Right cardiac atrium (tissue), 5 donors: Measurements from ENCODE around the gene LRRC4B. TPM values are rescaled to one million over a fixed set of nuclear protein-coding genes. Genes with fewer than 3 reads are reported as not detected.
"Not testable (repeated sequence)": the region's sequence is repeated elsewhere in the genome, so short reads cannot be mapped to it uniquely, and the experiment has no call there.

Source experiments
- ATAC-seq, 2 donors: fragments of 200-7000 bp; cut with Tn5 transposase; one replicate each; pipeline versions ENCODE4 v1.8.0 to v1.9.1; 2020; ENCODE audit warnings: moderate library complexity in 2 of 2, mild to moderate bottlenecking in 1 of 2
- DNase-seq, 3 donors: peaks; one replicate each; pipeline ENCODE4 v3.0.0-alpha.2; 2020
- H3K27ac ChIP-seq: one replicate; pipeline ENCODE4 v1.5.1; 2013; ENCODE audit warnings: mild to moderate bottlenecking, low read length, control low read depth, moderate library complexity
- H3K27me3 ChIP-seq: one replicate; pipeline ENCODE4 v1.6.1; 2013; ENCODE audit not compliant: control insufficient read depth, insufficient read depth
- H3K4me1 ChIP-seq: one replicate; pipeline ENCODE4 v1.6.1; 2013; ENCODE audit warnings: low read length; ENCODE audit not compliant: control insufficient read depth, insufficient read depth
- H3K4me3 ChIP-seq: one replicate; pipeline ENCODE4 v1.5.1; 2013; ENCODE audit warnings: low read length, control low read depth
- H3K9me3 ChIP-seq: one replicate; pipeline ENCODE4 v1.6.1; 2013; ENCODE audit warnings: low read length; ENCODE audit not compliant: control insufficient read depth
- WGBS: extraction: QIAGEN DNeasy Blood & Tissue Kit; methylation state at CpG from one replicate; pipeline ENCODE4 v1.1.7; 2013; 5-methylcytosine and 5-hydroxymethylcytosine counted together
- intact Hi-C, 4 donors: fragments of 100-400 bp; cut with DNase I; formaldehyde crosslinking; loops; one replicate each; pipeline versions ENCODE4 v1.11.0 to v1.14.0; 2022 to 2023
- polyA plus RNA-seq: library from polyadenylated mRNA; stranded (reverse); fragments of 200-250 nt; gene quantifications from one replicate; pipeline ENCODE4 v1.2.3, GENCODE V29; 2013
- total RNA-seq, 4 donors: library from RNA; stranded (reverse); fragmentation: NEBNext Ultra II Directional; extraction: Animal tissue kit (Norgen Biotek cat#: 25700); gene quantifications; one replicate each; pipeline ENCODE4 v1.2.1, GENCODE V29; 2021
- donor health status: healthy with polysubstance abuse.
- donor health status: DM: no; HTN: yes; CAD: no.
- donor health status: DM: no; HTN: no; CAD: no.
- donor health status: DM: no; HTN: yes; CAD: no; lungs with severe emphysema.
- donor health status: DM: yes; HTN: yes; CAD: no.

Gene LRRC4B
- total and polyA plus RNA-seq, 5 donors = 1.2 to 3.2 (median 1.8) TPM

DNA sequence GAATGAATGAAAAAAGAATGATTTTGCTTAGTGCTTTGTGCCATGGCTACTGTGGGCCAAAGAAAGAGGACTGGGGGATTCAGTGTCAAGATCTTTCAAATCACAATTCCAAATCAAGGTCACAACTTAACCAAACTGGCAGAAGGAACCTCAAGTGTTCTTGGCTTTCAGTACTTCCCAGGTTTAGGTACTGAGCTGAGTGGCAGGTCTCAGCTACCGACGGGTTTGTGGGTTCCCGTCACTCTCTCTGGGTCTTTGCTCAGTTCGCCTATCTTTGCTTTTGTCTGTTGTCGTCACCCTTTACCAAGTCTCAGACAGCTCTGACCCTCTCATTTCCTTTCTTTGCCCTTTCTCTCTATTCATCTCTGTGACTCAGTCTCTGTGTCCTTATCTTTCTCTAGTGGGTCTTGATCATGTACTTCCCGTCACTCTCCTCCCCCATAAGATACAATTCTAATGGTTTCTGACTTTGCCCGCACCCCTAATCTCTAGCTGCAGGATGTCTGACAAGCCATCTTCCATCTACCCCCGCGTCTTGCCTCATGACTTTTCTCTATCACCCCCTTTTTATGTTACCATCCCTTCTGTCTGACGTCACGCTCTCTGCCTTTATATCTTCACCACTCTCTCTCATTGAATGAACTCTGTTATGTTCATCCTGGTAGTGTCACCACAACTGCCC, 33.3 kb upstream of the LRRC4B start:
- Histone ChIP-seq H3K27me3 (no peaks in the 10 kb centered on the region), H3K4me3 (no peak overlapping the region), H3K27ac (no peak overlapping the region), H3K9me3 (no peaks in the 10 kb centered on the region), H3K4me1 (no peaks in the 10 kb centered on the region)
- intact Hi-C loops = no loop called here
- ATAC-seq (no peak), DNase-seq (no peak)
- WGBS = 29% methylated on average over 11 of the region's 11 CpGs

DNA sequence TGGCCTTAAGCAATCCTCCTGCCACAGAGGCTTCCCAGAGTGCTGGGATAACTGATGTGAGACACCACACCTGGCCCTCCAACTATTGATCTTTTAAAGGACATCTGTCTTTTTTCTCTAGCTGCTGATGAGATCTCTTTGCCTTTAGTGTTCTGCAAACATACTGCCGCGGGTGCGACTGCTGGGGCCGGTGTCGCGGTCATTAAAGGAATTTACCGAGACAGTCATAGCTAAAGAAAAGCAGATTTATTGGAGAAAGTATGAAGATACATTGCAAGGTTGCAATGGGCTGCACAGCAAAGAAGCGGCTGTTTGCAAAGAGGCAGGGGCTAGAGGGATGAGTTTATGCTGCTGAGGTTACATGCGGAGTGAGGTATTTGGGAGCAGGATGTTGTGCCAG, 31.2 kb upstream of the LRRC4B start:
- Histone ChIP-seq H3K27me3 (no peaks in the 10 kb centered on the region), H3K4me3 (no peak overlapping the region), H3K4me1 (no peaks in the 10 kb centered on the region), H3K9me3 (no peaks in the 10 kb centered on the region), H3K27ac (no peak overlapping the region)
- intact Hi-C loops = no loop called here
- ATAC-seq (no peak), DNase-seq (no peak)
- WGBS = 82% methylated on average over 9 of the region's 9 CpGs

GRCh38 chr19:50590191-50590590, 22.0 kb upstream of the LRRC4B start:
- Histone ChIP-seq H3K4me3 (no peak overlapping the region), H3K27me3 (no peaks in the 10 kb centered on the region), H3K4me1 (no peaks in the 10 kb centered on the region), H3K27ac (no peak overlapping the region), H3K9me3 (no peaks in the 10 kb centered on the region)
- 56% methylated on average over 3 of the region's 3 CpGs for WGBS
- ATAC-seq = no peak
- no peak for DNase-seq
- intact Hi-C loops = no loop called here

DNA sequence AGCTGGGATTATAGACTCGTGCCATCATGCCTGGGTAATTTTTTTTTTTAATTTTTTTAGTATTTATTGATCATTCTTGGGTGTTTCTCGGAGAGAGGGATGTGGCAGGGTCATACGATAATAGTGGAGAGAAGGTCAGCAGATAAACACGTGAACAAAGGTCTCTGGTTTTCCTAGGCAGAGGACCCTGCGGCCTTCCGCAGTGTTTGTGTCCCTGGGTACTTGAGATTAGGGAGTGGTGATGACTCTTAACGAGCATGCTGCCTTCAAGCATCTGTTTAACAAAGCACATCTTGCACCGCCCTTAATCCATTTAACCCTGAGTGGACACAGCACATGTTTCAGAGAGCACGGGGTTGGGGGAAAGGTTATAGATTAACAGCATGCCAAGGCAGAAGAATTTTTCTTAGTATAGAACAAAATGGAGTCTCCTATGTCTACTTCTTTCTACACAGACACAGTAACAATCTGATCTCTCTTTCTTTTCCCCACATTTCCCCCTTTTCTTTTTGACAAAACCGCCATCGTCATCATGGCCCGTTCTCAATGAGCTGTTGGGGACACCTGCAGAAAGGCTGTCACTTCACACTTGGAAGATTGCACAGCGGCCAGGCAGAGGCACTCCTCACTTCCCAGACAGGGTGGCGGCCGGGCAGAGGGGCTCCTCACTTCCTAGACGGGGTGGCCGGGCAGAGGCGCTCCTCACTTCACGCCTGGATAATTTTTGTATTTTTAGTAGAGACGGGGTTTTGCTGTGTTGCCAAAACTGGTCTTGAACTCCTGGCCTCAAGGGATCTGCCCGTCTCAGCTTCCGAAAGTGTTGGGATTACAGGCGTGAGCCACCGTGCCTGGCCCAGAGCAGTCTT, 13.8 kb upstream of the LRRC4B start:
- ATAC-seq = not testable (repeated sequence)

GRCh38 chr19:50580970-50581634, 12.9 kb upstream of the LRRC4B start:
- Histone ChIP-seq H3K4me1 (no peaks in the 10 kb centered on the region), H3K27ac (no peak overlapping the region), H3K27me3 (no peaks in the 10 kb centered on the region), H3K9me3 (no peaks in the 10 kb centered on the region), H3K4me3 (no peak overlapping the region)
- ATAC-seq (no peak), DNase-seq (no peak)
- WGBS = 74% methylated on average over 13 of the region's 13 CpGs
- intact Hi-C loops = no loop called here

More for the DNA sequence above, 13.8 kb upstream of the LRRC4B start:
- H3K9me3 ChIP-seq, H3K27ac ChIP-seq, H3K4me1 ChIP-seq, DNase-seq, intact Hi-C loops, H3K4me3 ChIP-seq, H3K27me3 ChIP-seq: not testable (repeated sequence)
- WGBS = 77% methylated on average over 23 of the region's 24 CpGs

- Histone ChIP-seq H3K9me3 (no peaks in the 10 kb centered on the region), H3K27me3 (no peaks in the 10 kb centered on the region), H3K4me3 (no peak overlapping the region), H3K27ac (no peak overlapping the region), H3K4me1 (no peaks in the 10 kb centered on the region)
- WGBS = 94% methylated on average over 6 of the region's 6 CpGs
- intact Hi-C loops = no loop called here
- ATAC-seq = no peak
- DNase-seq = no peak
These were observed 12.0 kb upstream of the LRRC4B start for GRCh38 chr19:50580240-50580639.

- ATAC-seq, H3K9me3 ChIP-seq, H3K4me3 ChIP-seq, H3K27ac ChIP-seq, H3K4me1 ChIP-seq, DNase-seq, H3K27me3 ChIP-seq, intact Hi-C loops: not testable (repeated sequence)
- 76% methylated on average over 3 of the region's 3 CpGs for WGBS
These were observed 8.5 kb upstream of the LRRC4B start for GRCh38 chr19:50576769-50577168.

- intact Hi-C loops = no loop called here
- no peaks in the 10 kb centered on the region for H3K9me3 ChIP-seq
- H3K27ac ChIP-seq = no peak overlapping the region
- ATAC-seq (no peak), DNase-seq (no peak)
- no peak overlapping the region for H3K4me3 ChIP-seq
- 64% methylated on average over 13 of the region's 13 CpGs for whole genome bisulfite sequencing
- H3K4me1 ChIP-seq = no peaks in the 10 kb centered on the region
- H3K27me3 ChIP-seq = no peaks in the 10 kb centered on the region
These were observed 5.7 kb upstream of the LRRC4B start for GRCh38 chr19:50573741-50574461.

- no peak for DNase-seq
- no peaks in the 10 kb centered on the region for H3K4me1 ChIP-seq
- 76% methylated on average over 11 of the region's 11 CpGs for WGBS
- H3K4me3 ChIP-seq = no peak overlapping the region
- intact Hi-C loops = no loop called here
- no peaks in the 10 kb centered on the region for H3K27me3 ChIP-seq
- H3K9me3 ChIP-seq = no peaks in the 10 kb centered on the region
- ATAC-seq = no peak
- no peak overlapping the region for H3K27ac ChIP-seq
These were observed 2.8 kb upstream of the LRRC4B start for GRCh38 chr19:50570997-50571396.

GRCh38 chr19:50569938-50570540, 1.8 kb upstream of the LRRC4B start:
- no peak for ATAC-seq
- no peaks in the 10 kb centered on the region for H3K27me3 ChIP-seq
- 87% methylated on average over 19 of the region's 19 CpGs for WGBS
- no peak for DNase-seq
- intact Hi-C loops = no loop called here
- no peaks in the 10 kb centered on the region for H3K4me1 ChIP-seq
- no peak overlapping the region for H3K4me3 ChIP-seq
- no peaks in the 10 kb centered on the region for H3K9me3 ChIP-seq
- H3K27ac ChIP-seq = no peak overlapping the region
